Measurements from ENCODE around the gene TBC1D4. TPM values are rescaled to one million over a fixed set of nuclear protein-coding genes. Genes with fewer than 3 reads are reported as not detected.

The TBC1D4 gene
- total and polyA plus RNA-seq, 10 of the 15 experiments (the other 5 are each of a cell fraction or from before 2014, with no cell fraction given): 11.0 to 38.6 (median 25.5) TPM

- H3K4me2 ChIP-seq (ENCODE audit: control insufficient read depth, insufficient read depth): no peak overlapping the region
- RAD21 ChIA-PET (ENCODE audit: unreplicated experiment): interaction anchor here (0.6 to 1.0 kb wide), 2 partner anchors 14 to 48 kb away, joined by 3 to 4 read pairs; no protein-coding TSS in a partner anchor
- TF ChIP-seq PRDM15 (CRISPR knock-in tag; IDR thresholded peaks at IDR 0.05) (no peak), USF2 (IDR thresholded peaks at IDR 0.05; ENCODE audit: borderline replicate concordance, low read depth, low read length) (no peak), ZBTB33 (IDR thresholded peaks at IDR 0.05) (no peak), CBX3 (IDR thresholded peaks at IDR 0.05; ENCODE audit: borderline replicate concordance, low read depth) (no peak), SP1 (IDR thresholded peaks at IDR 0.05; ENCODE audit: low read depth, low read length) (no peak), POLR2A (IDR thresholded peaks at IDR 0.05; ENCODE audit: low read depth, low read length) (no peak), FOS (IDR thresholded peaks at IDR 0.05; ENCODE audit: borderline replicate concordance, extremely low read depth, insufficient read length) (no peak), DPF2 (IDR thresholded peaks at IDR 0.05) (no peak), IRF4 (IDR thresholded peaks at IDR 0.05; ENCODE audit: low read depth, low read length) (no peak)
- TF ChIP-seq, protein P1, sequence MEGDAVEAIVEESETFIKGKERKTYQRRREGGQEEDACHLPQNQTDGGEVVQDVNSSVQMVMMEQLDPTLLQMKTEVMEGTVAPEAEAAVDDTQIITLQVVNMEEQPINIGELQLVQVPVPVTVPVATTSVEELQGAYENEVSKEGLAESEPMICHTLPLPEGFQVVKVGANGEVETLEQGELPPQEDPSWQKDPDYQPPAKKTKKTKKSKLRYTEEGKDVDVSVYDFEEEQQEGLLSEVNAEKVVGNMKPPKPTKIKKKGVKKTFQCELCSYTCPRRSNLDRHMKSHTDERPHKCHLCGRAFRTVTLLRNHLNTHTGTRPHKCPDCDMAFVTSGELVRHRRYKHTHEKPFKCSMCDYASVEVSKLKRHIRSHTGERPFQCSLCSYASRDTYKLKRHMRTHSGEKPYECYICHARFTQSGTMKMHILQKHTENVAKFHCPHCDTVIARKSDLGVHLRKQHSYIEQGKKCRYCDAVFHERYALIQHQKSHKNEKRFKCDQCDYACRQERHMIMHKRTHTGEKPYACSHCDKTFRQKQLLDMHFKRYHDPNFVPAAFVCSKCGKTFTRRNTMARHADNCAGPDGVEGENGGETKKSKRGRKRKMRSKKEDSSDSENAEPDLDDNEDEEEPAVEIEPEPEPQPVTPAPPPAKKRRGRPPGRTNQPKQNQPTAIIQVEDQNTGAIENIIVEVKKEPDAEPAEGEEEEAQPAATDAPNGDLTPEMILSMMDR (IDR thresholded peaks at IDR 0.05 in 2 of 3, conservative IDR thresholded peaks at IDR 0.05 in 1 of 3; ENCODE audit: control insufficient read depth in 2 of 3, extremely low read depth in 1 of 3, insufficient read depth in 1 of 3, low read depth in 3 of 3, low read length in 3 of 3): no peak
These were observed 64.3 kb downstream of the TBC1D4 start for GRCh38 chr13:75417656-75418055.

More at GRCh38 chr13:75417656-75418055, 64.3 kb downstream of the TBC1D4 start:
- whole genome bisulfite sequencing (ENCODE audit: insufficient coverage, insufficient replicate concordance, low lambda C conversion rate, missing lambda C conversion rate): 34% methylated on average over 2 of the region's 2 CpGs
- ChIA-PET CTCF (interaction anchor here (0.9 to 5.8 kb wide), 2 partner anchors 26 to 46 kb away, joined by 5 to 41 read pairs; no protein-coding TSS in a partner anchor), POLR2A (interaction anchor here (0.6 kb wide), 1 partner anchor 122 kb away, joined by 4 read pairs; no protein-coding TSS in a partner anchor), SMC1A (ENCODE audit: uncharacterized antibody, unreplicated experiment) (interaction anchor here (0.8 to 3.5 kb wide), 7 partner anchors 10 to 92 kb away, joined by 3 to 12 read pairs (median 5); no protein-coding TSS in a partner anchor)
- Histone ChIP-seq H3K9ac (ENCODE audit: control insufficient read depth, insufficient read depth, low read length) (no peak overlapping the region), H3K79me2 (ENCODE audit: control insufficient read depth, insufficient read depth, low read length) (peaks cover 9% of the 10 kb centered on the region), H3K4me1 (ENCODE audit: control insufficient read depth, insufficient read depth, low read length) (peaks cover 17% of the 10 kb centered on the region), H4K20me1 (ENCODE audit: control insufficient read depth, insufficient read depth) (no peaks in the 10 kb centered on the region), H2AFZ (ENCODE audit: control insufficient read depth, low read depth, low read length) (no peak overlapping the region), H3K36me3 (ENCODE audit: control insufficient read depth in 2 of 2, insufficient read depth in 2 of 2, low read length in 1 of 2) (no peaks in the 10 kb centered on the region), H3K27ac (ENCODE audit: control insufficient read depth, insufficient read depth) (no peak overlapping the region), H3K27me3 (replicated peaks in 1 of 2; ENCODE audit: control insufficient read depth in 2 of 2, insufficient read depth in 2 of 2, low read length in 1 of 2) (no peaks in the 10 kb centered on the region), H3K9me3 (replicated peaks; ENCODE audit: control insufficient read depth, insufficient read depth, low read length) (no peaks in the 10 kb centered on the region), H3K4me3 (no peak overlapping the region)
- no TSS peak for BruUV-seq (replicated peaks)
- ATAC-seq: no peak
- intact Hi-C loops (cut with micrococcal nuclease; ENCODE audit: unreplicated experiment) (no loop called here), in situ Hi-C loops (cut with MboI) (no loop called here)
- no peak for FAIRE-seq
- no peak for DNase-seq (ENCODE audit: low read depth, low spot score)

Measured in GM12878 (cell line).